Measurements from ENCODE around the gene GRIN1.
A peak's percentile ranks its signal among the peaks of the same experiment; 100 is the strongest.

The GRIN1 gene

DNA sequence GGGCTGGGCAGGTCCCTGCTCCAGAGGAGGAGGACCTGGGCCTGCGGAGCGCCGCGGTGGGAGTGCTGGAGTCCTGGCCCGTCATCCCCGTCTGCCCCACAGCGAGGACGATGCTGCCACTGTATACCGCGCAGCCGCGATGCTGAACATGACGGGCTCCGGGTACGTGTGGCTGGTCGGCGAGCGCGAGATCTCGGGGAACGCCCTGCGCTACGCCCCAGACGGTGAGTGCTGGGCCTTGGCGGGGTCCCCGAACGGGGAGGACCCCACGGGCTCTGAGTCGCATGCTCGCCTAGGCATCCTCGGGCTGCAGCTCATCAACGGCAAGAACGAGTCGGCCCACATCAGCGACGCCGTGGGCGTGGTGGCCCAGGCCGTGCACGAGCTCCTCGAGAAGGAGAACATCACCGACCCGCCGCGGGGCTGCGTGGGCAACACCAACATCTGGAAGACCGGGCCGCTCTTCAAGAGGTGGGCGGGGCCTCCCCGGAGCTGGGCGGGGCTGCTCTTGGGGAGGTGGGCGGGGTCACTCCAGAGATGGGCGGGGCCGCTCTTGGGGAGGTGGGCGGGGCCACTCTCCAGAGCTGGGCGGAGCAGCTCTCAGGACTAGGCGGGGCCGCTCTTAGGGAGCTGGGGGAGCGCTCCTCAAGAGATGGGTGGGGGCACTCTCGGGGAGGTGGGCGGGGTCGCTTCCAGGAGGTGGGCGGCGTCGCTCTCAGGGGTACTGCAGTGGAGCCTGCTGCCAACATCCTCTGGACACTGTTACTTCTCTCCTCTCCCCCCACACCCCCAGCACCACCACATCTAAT is 17.8 kb downstream of the GRIN1 start:
- TF ChIP-seq CTCF (IDR thresholded peaks at IDR 0.05) (no peak), ZFX (IDR thresholded peaks at IDR 0.05; ENCODE audit: borderline replicate concordance) (no peak)
- H3K27ac ChIP-seq: 0 out of 2 replicates have a peak overlapping the region, but pooled peaks have one; percentile 23

DNA sequence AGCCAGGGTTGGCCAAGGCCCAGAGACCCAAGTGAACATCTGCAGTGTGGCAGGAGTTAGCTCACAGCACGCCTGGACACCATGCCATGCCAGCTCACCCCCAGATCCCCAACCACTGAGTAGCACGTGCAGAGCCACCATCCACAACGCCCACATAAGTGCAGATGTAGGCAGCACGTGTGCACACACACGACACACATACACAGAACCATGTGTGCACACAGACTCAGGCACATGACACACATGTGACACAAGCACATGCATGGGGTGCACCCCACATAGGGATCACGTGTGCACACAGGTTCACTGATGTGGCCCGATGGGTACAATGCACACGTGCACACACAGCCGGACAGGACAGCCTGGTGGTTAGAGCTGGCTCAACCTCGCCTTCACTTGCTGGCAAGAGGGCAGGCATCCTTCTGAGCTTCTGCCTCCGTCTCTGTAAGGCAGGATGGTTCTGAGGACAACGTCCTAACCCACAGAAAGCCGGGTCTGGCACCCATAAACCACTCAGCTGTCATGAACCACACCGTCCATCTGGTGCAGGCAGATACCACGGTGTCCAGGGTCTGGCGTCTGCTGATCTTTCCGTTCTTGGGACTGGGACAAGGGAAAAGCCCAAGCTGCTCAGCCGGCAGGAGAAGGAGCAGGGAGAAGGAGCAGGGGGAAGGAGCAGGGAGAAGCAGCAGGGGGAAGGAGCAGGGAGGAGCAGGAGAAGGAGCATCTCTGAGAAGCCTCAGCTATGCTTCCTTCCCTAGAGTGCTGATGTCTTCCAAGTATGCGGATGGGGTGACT is 18.9 kb downstream of the GRIN1 start:
- TF ChIP-seq CTCF (IDR thresholded peaks at IDR 0.05): no peak
- TF ChIP-seq ZFX (IDR thresholded peaks at IDR 0.05; ENCODE audit: borderline replicate concordance): no peak
- H3K27ac ChIP-seq: 0 out of 2 replicates have a peak overlapping the region, but pooled peaks have one; percentile 23

GRCh38 chr9:137158625-137159024 is 19.7 kb downstream of the GRIN1 start:
- H3K27ac ChIP-seq: no peak overlapping the region
- no peak for TF ChIP-seq CTCF (IDR thresholded peaks at IDR 0.05)
- no peak for TF ChIP-seq ZFX (IDR thresholded peaks at IDR 0.05; ENCODE audit: borderline replicate concordance)

GRCh38 chr9:137159105-137160053 is 20.4 kb downstream of the GRIN1 start:
- no peak for TF ChIP-seq ZFX (IDR thresholded peaks at IDR 0.05; ENCODE audit: borderline replicate concordance)
- no peak for TF ChIP-seq CTCF (IDR thresholded peaks at IDR 0.05)
- H3K27ac ChIP-seq: no peak overlapping the region

- H3K27ac ChIP-seq: no peak overlapping the region
- TF ChIP-seq CTCF (IDR thresholded peaks at IDR 0.05): no peak
- no peak for TF ChIP-seq ZFX (IDR thresholded peaks at IDR 0.05; ENCODE audit: borderline replicate concordance)
Measured at GRCh38 chr9:137160054-137160425, 21.1 kb downstream of the GRIN1 start.

GRCh38 chr9:137160716-137161557 is 22.0 kb downstream of the GRIN1 start:
- TF ChIP-seq ZFX (IDR thresholded peaks at IDR 0.05; ENCODE audit: borderline replicate concordance) (no peak), CTCF (IDR thresholded peaks at IDR 0.05) (no peak; the same call in 1 of the 2 replicates)

More at GRCh38 chr9:137160716-137161557, 22.0 kb downstream of the GRIN1 start:
- H3K27ac ChIP-seq: peak overlapping the region; percentile 93

Data from 22Rv1 (cell line).